SU-DHL-6 (cell line): ENCODE results near the gene XPNPEP2.

ENCODE experiments used
- CTCF ChIP-seq: fragments of 200-600 bp; sonication (generic); IDR thresholded peaks from one replicate; pipeline ENCODE4 v1.5.1; 2017; ENCODE audit warnings: antibody characterized with exemption, mild to moderate bottlenecking, low read length, moderate library complexity; ENCODE audit not compliant: insufficient read depth, poor library complexity, severe bottlenecking
- EZH2phosphoT487 ChIP-seq: fragments of 200-600 bp; sonication (generic), shearing (Covaris generic); conservative IDR thresholded peaks from 2 replicates; pipeline ENCODE4 v1.6.1; 2018; ENCODE audit warnings: mild to moderate bottlenecking, antibody characterized with exemption, low read length, moderate library complexity, mixed read lengths

DNA sequence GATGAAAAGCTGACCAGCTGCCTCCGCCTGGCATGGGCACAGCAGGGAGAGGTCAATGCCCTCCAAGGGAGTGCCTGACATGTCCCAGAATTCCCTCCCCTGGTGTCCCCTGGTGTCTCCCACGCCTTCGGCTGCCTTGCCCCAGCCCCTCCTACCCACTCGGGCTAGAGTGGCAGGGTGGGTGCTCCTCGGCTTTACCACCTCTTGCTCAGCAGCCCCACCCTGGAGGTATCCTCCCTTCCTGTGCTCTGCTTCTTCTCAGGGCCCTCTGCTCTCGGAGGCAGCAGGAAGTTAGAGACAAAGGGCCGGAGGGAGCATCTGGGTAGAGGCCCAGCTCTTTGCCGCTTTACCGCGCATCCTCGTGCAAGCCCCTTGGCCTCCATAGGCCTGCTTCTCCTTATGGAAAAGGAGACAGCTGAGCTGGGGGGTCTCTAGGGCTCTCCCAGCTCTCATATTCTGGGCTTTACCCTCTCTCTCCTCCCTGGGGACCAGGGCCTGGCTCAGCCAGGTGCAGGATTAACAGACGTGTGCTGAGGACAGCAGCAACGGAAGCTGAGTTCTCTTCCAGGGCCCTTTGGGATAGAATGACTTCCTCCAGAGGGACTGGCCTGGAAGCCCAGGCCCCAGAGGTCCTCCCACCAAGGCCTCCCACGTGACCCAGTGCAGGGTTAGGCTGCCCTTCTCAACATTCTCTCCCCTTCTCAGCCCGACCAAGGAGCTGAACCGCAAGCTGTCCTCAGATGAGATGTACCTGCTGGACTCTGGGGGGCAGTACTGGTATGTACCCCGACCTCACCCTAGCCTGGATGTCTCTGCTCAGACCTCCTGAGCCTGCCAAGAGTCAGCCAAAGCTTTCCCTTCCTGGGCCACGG lies 17.2 kb downstream of the XPNPEP2 start:
- TF ChIP-seq CTCF (peak; percentile 15), EZH2phosphoT487 (no peak)
